NCI-H774 (cell line): ENCODE results near the gene TMEM30B.

ENCODE experiments used
- DNase-seq: peaks from one replicate; lab custom pipeline; 2025; lab: John Stamatoyannopoulos, UW

The TMEM30B gene

DNA sequence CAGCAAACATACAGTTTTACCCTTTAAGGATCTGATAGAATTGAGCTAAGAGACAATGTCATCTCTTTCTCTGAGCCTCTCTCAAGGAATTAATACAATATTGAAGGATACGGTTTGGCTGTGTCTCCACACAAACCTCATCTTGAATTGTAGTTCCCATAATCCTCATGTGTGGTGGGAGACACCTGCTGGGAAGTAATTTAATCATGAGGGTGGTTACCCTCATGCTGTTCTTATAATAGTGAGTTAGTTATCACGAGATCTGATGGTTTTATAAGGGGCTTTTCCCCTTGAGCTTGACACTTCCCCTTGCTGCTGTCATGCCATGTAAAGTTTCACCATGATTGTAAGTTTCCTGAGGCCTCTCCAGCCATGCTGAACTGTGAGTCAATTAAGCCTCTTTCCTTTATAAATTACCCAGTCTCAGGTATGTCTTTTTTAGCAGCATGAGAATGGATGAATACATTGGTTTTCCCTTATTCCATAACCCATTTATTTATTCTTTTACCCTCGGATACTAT lies 47.6 kb downstream of the TMEM30B start:
- DNase-seq = no peak

DNA sequence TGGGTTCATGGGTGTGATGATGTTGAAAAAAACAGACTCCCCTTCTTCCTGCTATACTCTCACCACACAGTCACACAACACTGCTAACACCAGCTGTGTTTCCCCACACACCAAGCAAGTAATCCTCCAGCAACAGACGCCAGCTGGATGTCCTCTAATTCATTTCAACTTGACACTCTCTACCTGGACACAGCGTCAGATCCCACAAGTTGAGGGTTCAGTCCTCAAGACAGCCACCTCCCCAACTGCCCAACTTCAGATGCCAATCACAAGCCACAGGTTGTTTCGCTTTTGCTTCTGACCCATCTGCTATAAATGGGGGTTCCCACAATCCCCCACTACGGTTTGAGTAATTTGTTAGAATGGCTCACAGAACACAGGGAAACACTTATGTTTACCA lies 49.3 kb downstream of the TMEM30B start:
- DNase-seq = no peak

DNA sequence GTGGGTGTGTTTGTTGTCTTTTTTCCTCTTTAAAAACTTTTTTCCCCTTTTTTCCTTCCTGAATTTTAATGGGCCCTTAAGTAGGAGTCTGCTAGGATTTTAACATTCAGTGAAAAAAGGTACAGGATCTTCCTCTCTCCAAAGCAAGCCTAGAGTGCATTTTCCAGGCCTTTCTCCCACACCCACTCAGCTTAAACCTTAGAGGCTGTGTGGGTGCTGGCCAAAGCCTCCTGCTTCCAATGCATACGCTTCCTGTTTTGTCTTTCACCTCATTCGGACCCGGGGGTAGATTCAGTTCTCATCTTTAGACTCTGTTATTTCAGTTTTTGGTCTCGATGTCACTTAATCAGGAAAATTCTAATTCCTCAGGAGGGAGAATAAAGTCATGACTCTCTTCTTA lies 51.2 kb downstream of the TMEM30B start:
- DNase-seq = no peak

DNA sequence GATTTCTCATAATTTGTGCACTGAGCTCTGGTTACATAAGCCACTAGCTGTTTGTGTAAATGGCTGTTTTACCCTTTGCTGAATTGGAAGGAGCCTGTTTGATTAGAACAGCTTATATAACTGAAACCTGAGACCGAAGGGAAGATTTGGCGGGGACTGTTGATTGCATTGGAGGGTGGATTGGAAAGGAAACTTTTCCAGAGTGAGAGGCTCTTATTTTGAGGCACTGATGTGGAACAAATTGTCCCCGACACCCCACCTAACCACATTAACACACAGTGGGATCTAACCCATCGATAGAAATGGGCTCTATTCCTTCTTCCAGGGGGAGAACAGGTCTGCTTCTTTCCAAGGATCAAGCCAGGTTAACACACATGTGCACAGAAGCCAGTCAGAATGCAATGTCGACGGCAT lies 51.7 kb downstream of the TMEM30B start:
- no peak for DNase-seq

DNA sequence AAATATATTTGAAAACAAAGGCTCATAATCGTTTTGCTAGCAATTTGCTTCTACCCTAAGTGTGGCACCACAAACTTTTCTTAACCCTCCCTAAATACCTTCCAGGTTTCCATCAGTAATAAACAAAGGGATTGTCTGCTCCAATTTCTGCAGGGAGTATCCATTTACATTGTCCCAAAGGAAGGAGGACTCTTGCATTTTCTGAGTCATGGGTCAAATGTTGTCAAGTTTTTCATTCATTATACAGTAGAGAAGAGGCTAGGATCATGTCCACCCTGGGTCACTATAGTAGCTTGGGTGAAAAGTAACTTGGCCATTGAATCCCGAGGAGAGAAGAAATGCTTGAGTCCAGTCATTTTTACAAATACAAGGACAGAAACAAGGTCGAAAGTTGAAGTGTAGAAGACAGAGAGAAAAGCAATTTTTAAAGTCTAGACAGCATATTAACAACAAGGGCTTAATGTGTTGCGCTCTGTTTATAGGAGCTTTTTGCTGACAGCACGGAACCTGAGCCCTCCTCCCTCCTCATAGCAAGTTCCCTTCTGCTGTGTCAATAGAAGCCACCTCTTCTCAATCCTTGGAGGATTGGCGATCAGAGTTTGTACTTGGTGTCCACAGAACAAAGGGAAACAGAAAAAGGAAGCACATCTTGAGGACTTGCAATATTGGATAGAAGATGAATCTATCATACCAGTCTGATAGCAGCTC lies 53.1 kb downstream of the TMEM30B start:
- DNase-seq = no peak
